DMS53 treated with DMSO at 0.1 percent for 48 hours (cell line): ENCODE measurements around the gene PLAAT4.

Source experiments
- DNase-seq: peaks from one replicate; lab custom pipeline; 2025; ENCODE audit not compliant: unreplicated experiment; lab: John Stamatoyannopoulos, UW

Gene PLAAT4, protein sequence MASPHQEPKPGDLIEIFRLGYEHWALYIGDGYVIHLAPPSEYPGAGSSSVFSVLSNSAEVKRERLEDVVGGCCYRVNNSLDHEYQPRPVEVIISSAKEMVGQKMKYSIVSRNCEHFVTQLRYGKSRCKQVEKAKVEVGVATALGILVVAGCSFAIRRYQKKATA

DNA sequence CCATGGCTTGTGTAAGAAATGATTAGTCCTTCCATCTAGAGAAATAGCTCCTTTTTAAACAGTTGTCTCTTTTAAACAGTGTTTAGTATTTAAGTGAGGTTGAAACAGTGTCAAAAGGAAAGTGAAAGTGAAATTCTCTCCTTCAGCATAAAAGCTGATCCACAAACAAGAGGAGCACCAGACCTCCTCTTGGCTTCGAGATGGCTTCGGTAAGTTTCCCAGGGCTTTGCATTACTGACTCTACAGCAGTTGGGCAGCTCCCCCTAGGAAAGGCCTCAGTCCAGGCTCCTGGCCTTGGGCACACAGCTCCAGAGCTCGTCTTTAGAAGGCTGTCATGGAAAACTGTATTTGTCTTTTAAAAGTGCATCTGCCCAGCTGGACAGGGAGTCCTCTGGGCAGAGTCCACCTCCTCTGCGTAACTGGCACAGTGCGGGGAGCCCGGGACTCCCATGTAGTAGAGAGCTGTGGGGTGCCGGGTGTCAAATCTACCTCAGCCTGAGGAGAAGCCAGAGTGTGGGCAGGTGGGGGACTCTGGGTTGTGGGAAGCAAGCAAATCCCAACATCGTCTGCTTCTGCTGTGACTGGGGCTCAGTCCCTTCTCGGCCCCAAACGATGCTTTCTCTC, at the start of gene PLAAT4:
TSS of gene PLAAT4 (plus strand) at position 140 of the 624 bp plus-strand sequence. CDS start at position 201, 61 bp downstream.
- DNase-seq: peak; percentile 12

DNA sequence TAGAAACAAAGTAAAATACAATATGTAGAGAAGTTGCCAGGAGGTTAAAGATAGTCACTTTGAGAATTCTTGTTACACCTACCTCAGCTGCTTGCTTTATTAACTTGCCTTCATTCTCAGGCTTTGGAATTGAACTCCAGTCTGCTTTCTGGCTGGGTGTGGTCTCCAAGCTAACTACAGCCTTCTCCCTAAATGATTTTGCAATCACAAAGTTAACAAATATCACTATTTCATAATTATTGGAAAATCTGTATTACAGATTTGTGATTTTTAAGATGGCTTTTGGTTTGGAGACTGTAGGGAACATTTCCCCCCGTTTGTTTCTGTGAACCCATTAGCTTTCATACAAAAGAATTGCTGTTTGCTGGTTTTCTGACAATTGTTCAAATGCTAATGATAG, 47.8 kb upstream of the PLAAT4 start:
- no peak for DNase-seq

DNA sequence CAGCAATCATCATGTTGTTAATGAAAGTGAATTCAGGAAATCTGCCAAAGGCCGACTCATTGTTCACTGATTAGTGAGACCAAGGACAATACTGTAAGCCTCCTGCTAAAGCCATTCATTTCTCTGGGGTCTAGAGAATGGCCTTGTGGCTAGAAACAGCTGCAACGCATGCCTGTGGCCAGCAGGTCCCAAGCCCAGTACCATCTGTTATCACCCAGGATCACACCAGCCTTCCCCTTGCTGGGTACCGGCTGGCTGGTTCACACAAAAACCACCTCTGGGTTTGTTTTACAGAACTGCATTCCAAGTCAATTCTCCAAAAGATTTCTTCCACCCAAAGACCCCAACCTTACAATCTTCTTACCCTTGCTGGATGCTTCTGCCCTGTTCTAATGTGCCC, 46.7 kb upstream of the PLAAT4 start:
- DNase-seq: no peak

DNA sequence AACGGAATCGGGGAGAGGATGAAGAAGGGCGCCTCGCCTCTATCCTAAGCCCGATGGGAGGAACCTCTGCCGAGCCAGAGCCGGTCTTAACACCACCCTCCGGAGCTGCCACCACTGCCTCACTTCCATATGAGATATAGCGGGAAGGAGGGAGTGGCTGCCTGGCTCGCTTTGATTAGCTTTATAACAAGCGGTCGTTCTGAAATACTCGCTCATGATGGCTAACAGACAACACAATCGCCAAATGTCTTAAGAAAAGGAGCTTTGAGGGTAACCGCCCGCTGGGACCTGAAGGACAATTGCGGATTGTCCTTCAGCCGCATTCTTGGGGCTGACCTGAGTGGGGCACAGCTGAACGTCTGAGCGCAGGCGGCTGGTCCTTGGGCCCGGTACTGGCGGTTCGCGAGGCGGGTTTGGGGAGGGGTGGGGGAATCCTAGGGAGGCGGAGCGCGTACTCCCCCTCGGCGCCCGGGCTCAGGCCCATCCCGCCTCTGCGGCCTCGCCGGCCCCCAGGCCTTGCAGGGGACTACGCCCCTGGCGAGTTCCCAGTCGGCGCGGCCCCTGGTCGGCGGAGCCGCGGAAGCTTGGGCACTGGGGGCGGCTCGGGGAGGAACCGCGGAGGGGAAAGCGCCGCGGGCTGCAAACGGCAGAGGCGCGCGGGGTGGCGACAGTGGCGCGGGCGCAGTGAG, 45.9 kb upstream of the PLAAT4 start, which contains the start of gene PLAAT5:
TSS of gene PLAAT5 (minus strand) at position 617 of the 689 bp plus-strand sequence. CDS start at position 484, 133 bp downstream.
- DNase-seq: no peak

DNA sequence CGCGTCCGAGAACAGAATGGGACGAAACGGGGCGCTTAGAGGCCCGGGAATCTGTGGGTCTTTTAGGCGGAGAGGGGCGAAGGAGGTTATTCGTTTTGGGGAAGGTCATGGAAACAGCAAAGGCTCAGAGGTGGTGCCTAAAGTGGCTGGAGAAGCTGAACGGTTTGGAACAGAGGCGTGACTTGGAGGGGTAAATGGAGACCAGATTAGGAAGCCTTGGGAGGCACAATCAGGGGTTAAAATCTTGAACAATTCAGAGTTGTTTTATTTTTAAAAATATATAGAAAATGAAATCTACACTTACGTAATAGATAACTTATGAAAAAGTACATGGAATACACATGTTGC, 45.4 kb upstream of the PLAAT4 start:
- DNase-seq: no peak

DNA sequence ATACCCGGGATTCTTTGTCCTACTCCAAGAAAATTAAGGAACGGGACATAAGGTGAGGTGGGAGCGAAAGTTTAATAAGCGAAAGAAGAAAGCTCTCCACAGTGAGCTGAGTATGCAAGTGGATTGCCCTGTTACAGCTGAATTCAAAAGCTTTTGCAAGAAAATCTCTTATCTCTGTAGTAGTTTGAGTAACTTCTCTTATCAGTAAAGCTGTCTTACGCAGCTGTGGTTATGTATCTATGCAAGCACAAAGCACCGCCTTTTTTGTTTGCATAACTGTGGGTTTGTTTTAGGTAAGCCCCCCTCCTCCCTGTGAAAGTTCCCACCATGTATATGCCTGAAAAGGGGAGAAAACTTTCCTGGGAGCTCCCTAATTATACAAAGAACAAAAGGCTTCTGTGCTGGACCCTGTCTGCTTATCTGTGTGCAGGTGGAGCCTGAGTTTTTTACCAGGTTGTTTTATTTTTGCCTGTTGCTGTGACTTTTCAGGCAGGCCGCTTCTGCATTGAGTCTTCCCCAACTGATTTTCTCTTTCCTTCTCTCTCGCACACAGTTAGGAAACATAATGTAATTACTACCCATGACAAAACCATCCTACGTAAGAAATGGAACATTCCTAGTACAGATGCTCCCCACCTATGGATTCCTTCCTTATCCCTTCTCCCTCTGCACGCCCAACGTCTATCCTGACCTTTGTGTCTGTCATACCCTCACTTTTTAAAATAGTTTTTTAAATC, 44.8 kb upstream of the PLAAT4 start:
- no peak for DNase-seq

DNA sequence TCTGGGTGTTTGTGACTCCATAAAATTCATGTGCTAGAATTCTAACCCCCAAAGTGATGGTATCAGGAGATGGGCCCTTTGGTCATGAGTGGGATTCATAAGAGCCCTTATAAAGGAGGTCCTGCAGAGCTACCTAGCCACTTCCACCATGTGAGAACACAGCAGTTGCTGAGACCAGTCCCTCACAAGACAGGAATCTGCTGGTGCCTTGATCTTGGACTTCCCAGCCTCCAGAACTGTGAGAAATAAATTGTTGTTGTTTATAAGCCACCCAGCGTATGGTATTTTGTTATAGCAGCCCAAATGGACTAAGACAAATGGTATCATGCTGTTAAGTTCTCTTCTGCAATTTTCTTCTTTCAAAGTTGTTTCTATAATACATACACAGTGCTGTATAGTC, 44.2 kb upstream of the PLAAT4 start:
- DNase-seq: no peak

DNA sequence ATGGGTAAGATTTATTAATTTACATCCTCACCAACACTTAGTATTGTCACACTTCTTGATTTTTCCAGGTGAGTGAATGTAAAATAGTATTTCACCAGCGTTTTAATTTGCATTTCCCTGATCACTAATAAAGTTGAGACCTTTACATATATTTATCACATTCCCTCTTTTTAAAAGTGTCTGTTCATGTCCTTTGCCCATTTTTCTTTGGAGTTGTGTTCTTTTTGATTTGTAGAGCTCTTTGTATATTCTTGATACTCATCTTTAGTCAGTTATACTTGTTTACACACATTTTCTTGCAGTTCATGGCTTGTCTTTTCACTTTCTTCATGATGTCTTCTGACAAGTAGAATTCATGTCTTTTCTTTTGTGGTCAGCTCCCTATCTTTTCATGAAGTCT, 43.5 kb upstream of the PLAAT4 start:
- no peak for DNase-seq

DNA sequence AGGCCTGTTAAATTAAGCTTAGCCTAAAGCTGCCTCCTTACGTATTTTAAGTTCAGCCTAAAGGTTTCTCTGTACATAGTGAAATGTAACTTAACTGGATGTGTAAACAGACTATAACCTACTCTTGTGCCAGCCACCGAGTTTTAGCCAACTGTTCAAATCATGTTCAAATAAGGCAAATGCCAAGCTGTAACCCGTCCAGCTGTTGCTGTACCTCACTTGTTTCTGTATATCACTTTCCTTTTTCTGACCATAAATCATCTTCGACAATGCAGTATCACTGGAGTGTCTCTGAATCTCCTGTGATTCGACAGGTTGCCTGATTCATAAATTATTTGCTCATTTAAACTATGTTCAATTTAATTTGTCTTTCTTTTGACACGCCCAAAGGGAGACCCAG, 41.6 kb upstream of the PLAAT4 start:
- DNase-seq: no peak

DNA sequence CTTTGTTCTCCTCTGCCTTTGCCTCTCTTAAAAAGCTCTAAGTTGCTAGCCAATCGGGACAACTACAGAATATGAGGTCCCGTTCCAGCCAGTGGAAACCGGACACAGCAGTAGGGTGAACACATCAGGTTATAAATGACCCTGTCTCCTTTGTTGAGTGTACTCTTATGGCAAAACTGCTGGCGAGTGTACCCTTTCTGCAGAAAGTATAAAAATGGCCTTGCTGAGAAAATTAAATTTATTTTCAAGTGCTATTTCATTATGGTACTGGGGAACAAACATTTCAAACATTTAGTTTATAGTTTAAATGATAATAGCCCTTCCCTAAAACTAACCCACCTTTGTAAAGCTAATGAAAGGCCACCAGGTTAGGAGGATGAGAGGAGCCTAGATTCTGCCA, 36.7 kb upstream of the PLAAT4 start:
- no peak for DNase-seq

DNA sequence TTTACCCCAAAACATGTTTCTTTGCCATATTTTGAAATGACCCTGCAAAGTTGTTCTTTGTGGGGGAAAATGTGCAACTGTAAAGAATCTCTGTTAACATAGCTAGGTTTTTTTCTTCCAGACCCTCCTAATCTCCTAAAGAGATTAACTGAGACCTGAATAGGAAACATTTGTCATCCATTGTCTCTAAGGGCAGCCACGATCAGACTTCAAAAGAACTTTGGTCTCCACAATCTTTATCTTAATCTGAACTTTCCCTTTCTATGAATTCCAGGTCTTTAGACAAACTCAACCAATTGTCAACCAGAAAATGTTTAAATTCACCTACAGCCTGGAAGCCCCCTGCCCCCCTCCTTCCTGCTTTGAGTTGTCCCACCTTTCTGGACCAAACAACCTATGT, 35.4 kb upstream of the PLAAT4 start:
- no peak for DNase-seq

DNA sequence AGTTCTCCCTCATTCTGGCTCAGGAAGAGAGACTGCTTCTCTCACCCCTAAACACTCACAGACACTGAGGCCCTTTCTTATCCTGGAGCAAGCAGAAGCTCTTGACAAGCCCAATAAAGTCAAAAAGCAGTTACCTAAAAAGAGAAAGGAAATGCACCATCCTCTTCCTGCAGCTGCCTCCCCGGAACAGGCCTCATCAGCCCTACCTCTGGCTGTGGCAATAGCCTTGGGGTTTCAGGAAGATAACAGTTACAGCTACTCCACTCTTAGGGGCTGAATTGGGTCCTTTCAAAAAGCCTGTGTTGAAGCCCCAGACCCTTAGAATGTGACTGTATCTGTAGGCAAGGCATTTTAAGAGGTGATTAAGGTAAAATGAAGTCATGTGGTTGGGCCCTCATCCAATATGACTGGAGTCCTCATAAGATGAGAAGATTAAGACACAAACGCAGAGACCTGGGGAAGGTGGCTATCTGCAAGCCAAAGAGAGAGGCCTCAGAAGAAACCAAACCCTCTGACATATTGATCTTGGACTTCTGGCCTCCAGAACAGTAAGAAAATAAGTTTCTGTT, 34.3 kb upstream of the PLAAT4 start:
- DNase-seq: no peak

DNA sequence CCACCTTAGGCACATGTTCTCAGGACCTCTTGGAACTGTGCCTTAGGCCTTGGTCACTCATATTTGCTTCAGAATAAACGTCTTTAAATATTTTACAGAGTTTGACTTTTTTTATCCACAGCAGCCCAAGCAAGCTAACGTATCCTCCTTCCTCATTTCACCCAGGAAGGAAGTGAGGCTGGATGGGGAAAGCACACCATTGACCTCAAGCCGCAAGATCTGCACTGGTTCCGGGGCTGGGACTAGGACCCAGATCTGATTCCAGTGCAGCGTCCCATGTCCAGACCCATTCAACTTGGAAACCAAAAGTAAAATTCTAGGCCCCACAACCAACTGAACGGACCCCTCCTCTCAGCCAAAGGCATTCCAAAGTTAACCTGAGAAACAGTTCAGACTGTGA, 33.1 kb upstream of the PLAAT4 start:
- DNase-seq: no peak

DNA sequence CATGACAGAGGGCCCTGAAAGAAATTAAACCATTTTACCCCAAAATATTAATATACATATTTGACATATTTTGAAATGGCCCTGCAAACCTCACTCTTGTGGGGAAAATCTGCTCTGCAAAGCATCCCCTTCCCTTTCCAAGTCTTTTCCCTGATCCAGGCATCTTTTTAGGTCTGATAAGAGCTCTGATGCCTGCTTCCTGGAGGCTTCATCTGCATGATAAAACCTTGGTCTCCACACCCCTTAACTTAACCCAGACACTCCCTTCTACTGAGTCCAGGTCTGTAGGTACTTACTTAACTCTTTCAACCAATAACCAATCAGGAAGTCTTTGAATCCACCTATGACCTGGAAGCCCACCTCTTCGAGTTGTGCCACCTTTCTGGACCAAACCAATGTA, 32.6 kb upstream of the PLAAT4 start:
- no peak for DNase-seq

DNA sequence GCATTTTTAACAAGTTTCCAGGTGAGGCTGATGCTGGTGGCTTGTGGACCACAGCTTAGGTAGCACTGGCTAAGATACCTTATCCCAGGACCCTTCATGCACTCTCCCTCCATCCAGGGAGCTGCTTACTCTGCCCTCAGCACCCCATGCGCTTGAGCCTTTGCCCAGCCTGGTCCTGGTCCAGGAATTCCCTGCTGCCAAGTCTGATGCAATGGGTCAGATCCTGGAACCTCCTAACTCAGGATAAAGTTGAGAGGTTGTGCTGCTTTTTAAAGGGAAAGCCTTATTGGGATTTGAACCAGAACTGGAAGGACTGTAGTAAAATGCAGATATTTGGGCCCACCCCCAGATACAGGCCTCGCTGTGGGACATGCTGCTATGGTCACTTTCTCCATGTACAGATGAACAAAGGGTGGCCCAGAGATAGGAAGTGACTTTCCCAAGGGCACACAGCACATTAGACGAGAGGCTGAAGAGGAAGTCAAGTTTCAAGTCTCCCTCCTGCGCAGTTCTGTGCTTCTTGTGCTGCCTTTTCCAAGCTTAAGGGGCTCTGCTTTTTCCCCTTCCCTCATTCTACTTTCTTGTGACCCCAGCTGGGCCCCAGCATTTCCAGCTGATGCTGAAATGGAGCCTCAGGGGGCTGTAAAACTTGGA, 31.5 kb upstream of the PLAAT4 start:
- no peak for DNase-seq

DNA sequence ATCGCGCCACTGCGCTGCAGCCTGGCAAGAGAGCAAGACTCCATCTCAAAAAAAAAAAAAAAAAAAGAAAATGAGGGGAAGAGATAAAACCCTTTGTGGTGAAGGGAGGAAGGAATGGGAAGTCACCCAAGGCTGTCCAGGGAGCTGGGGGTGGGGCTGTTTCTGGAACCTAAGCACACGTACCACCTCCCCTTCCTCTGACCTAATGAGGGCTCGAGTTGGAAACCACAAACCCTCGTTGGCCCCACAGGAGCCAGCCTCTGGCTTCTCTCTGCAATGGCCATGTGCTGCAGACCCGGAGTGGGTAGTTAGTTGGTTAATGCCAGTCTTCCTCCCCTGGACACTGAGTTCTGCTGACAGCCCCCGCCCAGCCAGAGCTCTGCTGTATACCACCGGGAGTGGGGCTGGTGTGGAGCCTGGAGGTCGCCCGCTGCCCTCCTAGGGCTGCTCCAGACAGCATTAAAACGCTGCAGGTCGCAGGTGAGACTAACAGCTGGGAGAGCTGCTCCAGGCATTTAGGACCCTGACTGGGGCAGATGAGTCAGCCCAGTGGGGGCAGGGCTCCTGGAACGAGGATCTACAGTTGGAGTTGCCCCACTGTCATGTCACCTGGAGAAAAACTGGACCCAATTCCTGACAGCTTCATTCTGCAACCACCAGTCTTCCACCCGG, 30.6 kb upstream of the PLAAT4 start, which contains the start of gene LGALS12:
TSS of gene LGALS12 (plus strand) at position 228 of the 672 bp plus-strand sequence. CDS start at position 603, 375 bp downstream.
- no peak for DNase-seq

DNA sequence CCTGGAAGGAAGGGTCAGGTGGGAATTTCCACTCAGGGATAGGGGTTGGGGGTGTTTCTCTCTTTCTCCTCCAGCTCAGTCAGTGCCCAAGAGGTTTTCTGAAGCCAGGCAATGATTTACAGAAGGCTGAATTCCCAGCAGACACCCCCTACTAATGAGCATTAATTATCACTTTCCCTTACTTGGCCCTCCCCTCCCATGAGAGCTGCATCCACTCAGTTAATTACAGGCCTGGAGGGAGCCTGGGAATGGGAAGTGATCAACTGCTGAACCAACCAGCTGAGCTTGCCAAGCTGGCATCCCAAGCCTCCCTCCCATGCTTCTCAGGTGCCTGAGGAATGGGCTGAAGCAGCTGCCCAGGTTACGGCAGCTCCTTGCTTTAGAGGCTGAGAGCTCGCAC, 29.7 kb upstream of the PLAAT4 start:
- DNase-seq: no peak

DNA sequence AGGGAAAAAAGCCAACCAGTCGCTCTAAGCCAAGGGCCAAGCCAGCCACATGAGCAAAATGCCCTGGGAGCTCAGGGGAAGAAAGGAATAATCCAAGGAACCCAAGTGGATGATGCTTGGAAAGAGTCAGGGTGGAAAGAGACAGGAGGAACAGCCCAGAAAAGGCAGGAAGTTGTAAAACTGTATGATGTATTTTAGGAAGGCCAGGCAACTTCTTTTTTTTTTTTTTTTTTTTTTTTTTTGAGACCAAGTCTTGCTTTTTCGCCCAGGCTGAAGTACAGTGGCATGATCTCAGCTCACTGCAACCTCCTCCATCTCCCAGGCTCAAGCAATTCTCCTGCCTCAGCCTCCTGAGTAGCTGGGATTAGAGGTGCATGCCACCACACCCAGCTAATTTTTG, 29.1 kb upstream of the PLAAT4 start:
- DNase-seq: no peak

DNA sequence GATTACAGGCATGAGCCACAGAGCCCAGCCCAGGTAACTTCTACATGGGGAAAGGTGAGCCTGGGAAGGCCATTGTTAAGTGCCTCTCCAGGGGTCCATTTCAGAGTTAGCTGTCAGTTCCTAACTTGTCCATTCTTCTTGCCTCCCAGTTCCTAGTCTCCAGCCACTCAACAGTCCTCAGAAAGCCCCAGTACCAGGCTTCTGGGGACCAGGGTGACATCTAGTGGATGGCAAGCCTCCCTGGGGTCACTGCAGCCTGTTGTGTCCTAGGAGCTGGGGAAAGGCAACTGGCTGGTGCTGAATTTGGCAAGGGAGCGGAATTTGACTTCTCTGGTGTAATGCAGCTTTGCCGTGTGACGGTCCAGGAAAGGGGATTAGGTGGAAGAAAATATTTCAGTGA, 28.6 kb upstream of the PLAAT4 start:
- no peak for DNase-seq

DNA sequence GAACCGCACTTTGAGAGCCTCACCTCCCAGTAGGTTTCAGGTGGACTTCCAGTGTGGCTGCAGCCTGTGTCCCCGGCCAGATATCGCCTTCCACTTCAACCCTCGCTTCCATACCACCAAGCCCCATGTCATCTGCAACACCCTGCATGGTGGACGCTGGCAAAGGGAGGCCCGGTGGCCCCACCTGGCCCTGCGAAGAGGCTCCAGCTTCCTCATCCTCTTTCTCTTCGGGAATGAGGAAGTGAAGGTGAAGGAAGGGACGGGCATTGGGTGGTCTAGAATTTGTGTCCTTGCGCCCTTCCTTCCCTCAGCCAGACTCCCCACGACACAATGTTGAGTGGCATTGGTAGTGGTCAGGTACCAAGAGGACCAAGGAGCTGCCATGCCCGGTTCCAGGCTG, 27.9 kb upstream of the PLAAT4 start:
- DNase-seq: no peak
